Measurements from ENCODE around the gene PIP4K2A.
"Not testable (repeated sequence)": the region's sequence is repeated elsewhere in the genome, so short reads cannot be mapped to it uniquely, and the experiment has no call there.

PIP4K2A gene

DNA sequence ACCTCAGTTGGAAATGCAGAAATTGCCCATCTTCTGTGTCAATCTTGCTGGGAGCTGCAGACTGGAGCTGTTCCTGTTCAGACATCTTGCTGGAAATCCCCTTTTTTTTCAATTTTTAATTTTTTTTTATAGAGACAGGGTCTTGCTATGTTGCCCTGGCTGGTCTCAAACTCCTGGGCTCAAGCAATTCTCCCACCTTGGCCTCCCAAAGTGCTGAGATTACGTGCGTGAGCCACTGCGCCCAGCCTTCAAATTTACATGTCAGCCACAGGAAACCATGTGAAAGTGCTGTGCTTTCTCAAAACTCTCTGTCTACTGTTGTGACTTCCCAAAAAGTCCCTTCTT, 200.0 kb downstream of the PIP4K2A start:
- not testable (repeated sequence) for DNase-seq (ENCODE audit: low spot score)

DNA sequence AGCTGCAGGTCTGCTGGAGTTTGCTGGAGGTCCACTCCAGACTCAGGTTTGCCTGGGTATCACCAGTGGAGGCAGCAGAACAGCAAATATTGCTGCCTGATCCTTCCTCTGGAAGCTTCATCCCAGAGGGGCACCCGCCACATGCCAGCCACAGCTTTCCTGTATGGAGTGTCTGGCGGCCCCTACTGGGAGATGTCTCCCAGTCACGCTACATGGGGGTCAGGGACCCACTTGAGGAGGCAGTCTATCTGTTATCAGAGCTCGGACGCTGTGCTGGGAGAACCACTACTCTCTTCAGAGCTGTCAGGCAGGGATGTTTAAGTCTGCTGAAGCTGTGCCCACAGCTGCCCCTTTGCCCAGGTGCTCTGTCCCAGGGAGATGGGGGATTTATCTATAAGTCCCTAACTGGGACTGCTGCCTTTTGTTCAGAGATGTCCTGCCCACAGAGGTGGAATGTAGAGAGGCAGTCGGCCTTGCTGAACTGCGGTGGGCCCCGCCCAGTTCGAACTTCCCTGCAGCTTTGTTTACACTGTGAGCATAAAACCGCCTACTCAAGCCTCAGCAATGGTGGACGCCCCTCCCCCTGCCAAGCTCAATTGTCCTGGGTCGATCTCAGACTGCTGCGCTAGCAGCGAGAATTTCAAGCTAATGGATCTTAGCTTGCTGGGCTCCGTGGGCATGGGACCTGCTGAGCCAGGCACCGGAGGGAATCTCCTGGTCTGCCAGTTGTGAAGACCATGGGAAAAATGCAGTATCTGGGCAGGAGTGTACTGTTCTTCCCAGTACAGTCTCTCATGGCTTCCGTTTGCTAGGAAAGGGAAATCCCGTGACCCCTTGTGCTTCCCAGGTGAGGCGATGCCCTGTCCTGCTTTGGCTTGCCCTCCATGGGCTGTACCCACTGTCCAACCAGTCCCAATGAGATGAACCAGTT, 200.6 kb downstream of the PIP4K2A start:
- DNase-seq (ENCODE audit: low spot score), result not testable (repeated sequence)

DNA sequence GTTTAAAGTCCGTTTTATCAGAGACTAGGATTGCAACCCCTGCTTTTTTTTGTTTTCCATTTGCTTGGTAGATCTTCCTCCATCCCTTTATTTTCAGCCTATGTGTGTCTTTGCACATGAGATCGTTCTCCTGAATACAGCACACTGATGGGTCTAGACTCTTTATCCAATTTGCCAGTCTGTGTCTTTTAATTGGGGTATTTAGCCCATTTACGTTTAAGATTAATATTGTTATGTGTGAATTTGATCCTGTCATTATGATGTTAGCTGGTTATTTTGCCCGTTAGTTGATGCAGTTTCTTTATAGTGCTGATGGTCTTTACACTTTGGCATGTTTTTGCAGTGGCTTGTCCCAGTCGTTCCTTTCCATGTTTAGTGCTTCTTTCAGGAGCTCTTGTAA, 202.4 kb downstream of the PIP4K2A start:
- not testable (repeated sequence) for DNase-seq (ENCODE audit: low spot score)

GRCh38 chr10:22508214-22508613, 206.2 kb downstream of the PIP4K2A start:
- DNase-seq (ENCODE audit: low spot score), result not testable (repeated sequence)

DNA sequence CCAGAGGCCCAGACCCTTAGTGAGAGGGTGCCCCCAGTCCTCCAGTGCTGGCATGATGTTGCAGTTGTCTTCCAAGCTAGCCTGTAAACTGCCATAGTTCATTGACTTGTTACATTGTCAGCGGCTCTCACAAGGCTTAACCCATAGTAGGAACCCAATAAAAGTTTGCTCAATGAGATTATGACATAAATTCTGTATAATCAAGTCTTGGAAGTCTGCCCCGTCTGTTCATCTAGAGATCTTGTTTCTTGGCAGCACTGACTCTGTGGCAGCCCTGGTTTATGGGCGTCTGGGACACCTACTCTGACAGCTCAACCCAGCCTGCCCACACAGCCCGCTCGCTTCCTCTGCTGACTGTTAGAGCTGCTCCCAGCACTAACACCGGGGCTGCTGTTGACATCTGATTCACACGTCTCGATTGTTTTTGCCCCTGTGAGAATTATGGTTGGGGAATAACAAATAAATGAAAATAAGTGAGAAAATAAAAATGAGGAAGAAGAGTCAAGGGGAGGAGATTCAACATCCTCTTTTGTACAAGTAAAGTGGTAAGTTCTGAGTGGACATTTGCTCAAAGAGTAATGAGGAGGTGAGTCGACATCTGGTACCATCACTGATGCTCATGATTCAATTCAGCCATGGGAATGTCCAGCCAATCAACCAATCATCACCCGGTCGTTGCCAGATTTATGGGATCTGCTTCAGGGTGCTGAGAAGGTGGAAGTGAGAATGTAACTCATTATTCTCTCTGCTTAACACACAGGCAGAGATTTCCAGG, 208.3 kb downstream of the PIP4K2A start:
- DNase-seq (ENCODE audit: low spot score), result peak; percentile 53

DNA sequence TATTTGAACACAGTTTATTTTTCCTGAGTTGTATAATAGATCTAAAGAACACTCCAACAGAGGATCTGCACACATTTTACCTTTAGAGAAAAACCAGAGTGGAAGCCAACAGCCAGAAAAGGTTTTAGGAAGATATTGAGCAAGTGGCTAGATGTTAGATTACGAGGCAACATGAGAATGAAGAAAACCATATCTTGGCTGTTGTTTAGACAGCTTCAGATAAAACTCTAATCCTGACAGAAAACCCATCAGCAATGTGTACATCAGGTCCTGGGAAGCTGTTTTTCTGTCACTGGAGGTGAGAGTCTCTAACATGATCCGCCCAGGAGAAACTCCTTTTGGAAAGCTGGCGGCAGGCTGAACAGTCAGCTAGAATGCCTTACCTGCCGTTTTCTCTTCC, 209.6 kb downstream of the PIP4K2A start:
- no peak for DNase-seq (ENCODE audit: low spot score)

DNA sequence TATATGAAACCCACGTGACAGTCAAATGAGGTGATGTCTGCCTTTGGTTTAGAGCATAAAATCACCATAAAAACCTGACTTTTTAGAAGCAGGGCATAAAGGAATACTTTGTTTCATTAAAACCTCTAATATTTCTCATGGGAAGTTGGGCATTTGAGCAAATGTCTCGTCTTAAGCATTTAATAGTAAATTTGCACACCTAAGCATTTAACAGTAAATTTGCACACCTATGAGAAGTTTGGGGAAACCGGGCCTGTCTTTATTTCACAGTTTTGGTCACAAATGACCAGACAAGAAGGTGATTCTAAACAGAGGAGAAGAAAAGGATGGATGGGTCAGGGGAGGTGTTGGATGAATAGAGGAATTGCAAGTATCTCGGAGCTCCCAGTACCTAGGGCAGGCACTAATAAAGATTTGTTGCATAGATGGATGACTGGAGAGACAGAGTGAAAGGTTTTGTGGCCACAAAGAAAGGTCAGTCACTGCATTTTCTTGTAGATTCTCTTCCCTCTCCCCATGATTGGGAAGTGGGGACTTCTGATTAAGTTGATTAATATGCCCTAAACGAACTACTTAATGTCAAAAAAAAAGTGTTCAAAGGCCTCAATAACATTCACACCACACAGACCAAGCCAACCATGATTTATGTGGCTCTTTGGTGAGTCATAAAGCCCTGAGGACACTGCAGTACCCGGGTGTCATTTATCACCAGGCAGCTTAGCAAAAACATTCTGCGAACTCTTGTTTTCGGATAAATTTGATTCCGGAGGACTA, 210.9 kb downstream of the PIP4K2A start:
- no peak for DNase-seq (ENCODE audit: low spot score)

DNA sequence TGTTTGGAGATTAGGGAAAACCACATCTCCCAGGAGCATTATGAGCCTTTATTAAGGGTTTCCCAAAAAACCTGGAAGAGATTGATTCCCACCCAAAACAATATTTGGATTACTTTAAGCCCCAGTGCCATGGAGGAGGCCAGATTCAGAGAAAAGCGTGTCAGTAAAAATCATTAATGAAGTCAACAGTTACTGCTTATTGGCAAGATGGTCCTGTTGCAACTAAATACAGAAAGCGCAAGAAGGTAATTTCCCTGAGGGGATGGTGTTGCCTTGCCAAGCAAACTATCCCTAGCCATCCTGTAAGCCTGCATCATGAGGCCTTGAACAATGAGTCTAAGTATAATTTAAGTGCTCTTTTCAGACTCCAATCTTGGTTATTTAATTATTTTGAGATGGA, 212.5 kb downstream of the PIP4K2A start:
- DNase-seq (ENCODE audit: low spot score), result no peak

DNA sequence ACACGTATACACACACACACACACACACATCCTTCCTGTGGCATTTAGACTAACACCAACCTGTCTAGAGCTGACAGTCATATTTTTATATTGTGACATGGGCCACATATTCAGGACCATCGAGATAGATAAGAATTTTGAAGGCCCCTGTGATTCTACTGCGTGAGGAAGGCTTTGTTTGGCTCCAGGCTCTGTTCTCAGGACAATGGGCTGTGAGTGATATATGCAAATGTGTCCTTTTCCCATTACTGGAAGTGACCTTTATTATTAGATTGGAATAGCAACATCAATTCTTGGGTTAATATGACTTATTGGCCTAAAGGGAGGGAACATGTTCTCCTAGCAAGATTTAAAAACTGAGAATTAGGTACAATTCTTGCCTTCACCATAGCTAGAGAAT, 213.0 kb downstream of the PIP4K2A start:
- no peak for DNase-seq (ENCODE audit: low spot score)

- DNase-seq (ENCODE audit: low spot score), result no peak
Observed at GRCh38 chr10:22500656-22501340, 213.6 kb downstream of the PIP4K2A start.

- not testable (repeated sequence) for DNase-seq (ENCODE audit: low spot score)
Observed at GRCh38 chr10:22499973-22500372, 214.4 kb downstream of the PIP4K2A start.

GRCh38 chr10:22495396-22495795, 219.0 kb downstream of the PIP4K2A start:
- DNase-seq (ENCODE audit: low spot score), result no peak

- DNase-seq (ENCODE audit: low spot score), result no peak
Observed at GRCh38 chr10:22494007-22494406, 220.4 kb downstream of the PIP4K2A start.

GRCh38 chr10:22491931-22492615, 222.3 kb downstream of the PIP4K2A start:
- DNase-seq (ENCODE audit: low spot score), result no peak

DNA sequence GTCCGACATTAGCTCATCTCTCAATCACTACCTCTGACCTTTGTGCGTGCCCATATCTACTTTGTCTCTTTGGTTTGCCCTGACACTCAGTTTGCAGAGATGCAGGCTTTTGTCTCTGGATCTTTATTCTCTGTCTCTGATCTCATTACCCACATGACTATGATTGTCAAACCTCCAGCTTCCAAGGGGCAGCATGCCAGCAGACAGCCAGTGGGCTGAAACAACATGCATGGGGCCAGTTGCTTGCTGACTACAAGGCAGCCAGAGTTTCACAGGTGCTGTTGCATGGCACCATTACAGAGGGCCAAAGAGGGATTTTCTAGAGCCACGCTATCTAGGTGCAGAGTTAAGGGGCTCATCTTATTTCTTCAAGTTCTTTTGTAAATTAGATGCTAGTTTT, 222.9 kb downstream of the PIP4K2A start:
- no peak for DNase-seq (ENCODE audit: low spot score)

GRCh38 chr10:22489975-22490374, 224.4 kb downstream of the PIP4K2A start:
- no peak for DNase-seq (ENCODE audit: low spot score)

DNA sequence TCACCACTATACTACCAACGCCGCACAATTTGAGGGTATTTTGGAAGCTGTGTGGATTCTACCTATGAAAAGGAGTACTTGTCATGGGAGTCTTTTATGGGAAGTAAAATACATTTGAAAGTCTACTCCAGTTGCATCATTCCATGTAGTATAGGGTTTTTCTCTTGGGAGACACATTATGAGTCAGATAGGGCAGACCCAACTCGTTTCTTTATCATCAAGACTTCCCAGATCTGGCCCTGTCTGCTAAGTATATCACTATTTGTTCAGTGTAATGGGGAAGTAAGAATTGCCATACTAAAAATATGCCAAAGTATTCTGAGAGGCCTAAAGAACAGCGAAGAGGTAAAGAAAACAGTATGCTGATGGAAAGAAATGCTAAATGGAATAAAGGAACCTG, 224.9 kb downstream of the PIP4K2A start:
- peak; percentile 19 for DNase-seq (ENCODE audit: low spot score)

- DNase-seq (ENCODE audit: low spot score), result no peak
Observed at GRCh38 chr10:22486431-22486830, 227.9 kb downstream of the PIP4K2A start.
